GM12873 (cell line): ENCODE data around the gene OCA2.

Experiments
- CTCF ChIP-seq: IDR thresholded peaks from 2 replicates; pipeline ENCODE4 v1.5.1; 2012; ENCODE audit warnings: low read depth, mild to moderate bottlenecking, moderate library complexity, low read length, control low read depth; ENCODE audit not compliant: insufficient read depth; ENCODE audit errors: missing control alignments

OCA2 gene

GRCh38 chr15:27863000-27863399, 236.1 kb downstream of the OCA2 start:
- TF ChIP-seq CTCF: no peak

GRCh38 chr15:27861171-27861570, 237.9 kb downstream of the OCA2 start:
- TF ChIP-seq CTCF: no peak

DNA sequence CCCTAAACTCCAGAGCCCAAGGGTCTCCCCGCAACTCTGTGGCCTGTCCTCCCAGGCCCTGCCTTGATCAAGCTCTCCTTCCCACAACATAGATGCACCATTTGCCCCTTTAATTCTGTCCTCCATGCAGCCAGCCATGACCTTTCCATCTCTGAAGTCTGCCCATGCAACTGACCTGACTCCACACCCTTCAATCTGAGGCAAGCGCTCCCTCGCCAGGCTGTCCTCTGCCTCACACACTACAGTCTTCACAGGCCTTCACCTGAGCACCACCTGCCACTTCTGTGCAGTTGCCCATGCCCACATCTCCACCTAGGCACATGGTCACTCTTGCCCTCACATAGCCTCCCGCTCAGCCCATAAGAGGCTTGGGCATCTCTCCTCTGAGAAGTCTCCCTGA, 244.0 kb downstream of the OCA2 start:
- no peak for TF ChIP-seq CTCF

GRCh38 chr15:27854601-27855000, 244.5 kb downstream of the OCA2 start:
- TF ChIP-seq CTCF: no peak

DNA sequence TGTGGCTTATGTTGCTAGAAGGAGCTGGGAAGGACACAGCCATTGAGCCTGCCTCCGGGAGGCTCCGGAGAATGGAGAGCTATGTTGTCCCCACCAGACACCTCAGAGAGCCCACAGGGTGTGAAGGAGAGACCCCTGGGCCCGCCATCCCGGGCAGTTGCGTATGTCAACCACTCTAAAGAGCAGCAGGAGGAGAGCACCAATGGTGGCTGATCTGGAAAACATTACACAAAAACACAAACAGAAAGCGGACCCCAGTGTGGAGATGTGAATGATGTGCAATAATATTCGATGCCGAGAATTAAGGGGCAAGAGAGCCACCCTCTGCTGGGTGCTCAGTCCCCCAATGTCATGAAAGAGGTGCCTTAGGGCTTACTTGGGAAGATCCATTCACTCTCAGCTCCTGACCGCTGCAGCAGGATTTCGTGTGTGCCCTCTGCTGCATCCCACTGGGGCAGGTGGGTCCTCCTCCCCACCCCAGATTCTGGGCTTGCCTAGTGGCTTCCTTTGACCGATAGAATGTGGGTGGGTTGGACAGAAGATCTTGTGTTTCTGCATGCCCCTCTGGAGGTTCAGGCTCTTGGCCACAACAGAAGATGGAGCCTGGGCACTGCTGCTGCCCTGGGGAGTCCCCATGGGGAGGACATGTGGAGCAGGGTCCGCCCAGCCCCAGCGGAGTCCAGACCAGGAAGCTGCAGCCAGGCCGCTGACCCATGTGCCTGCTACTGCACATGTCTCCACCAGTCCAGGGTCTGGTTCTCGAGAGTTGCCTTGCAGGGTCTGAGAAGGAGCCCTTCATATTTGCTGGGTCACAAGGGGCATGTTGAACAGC, 245.3 kb downstream of the OCA2 start:
- no peak for TF ChIP-seq CTCF

DNA sequence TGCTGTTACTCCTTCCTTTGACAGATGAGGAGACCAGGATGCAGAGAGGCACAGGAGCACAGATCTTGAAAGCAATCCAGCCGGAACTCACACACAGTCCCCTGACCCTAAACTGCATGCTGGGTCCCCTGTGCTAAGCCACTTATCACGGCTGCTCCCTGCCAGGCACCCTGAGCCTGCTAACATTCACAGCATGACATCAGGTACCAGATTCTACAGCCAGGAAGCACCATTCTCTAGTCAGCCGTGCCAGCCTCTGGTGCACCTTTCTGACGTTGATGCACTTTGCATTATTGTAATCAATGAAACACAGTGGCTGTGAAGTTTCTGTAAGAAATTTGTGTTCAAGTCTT, 247.3 kb downstream of the OCA2 start:
- no peak for TF ChIP-seq CTCF

GRCh38 chr15:27850981-27851857, 247.9 kb downstream of the OCA2 start:
- TF ChIP-seq CTCF: no peak
